ENCODE results near the gene DBH.

Gene DBH

GRCh38 chr9:133627341-133627740 lies 8.8 kb upstream of the DBH start:
- DNase-seq: no peak

DNA sequence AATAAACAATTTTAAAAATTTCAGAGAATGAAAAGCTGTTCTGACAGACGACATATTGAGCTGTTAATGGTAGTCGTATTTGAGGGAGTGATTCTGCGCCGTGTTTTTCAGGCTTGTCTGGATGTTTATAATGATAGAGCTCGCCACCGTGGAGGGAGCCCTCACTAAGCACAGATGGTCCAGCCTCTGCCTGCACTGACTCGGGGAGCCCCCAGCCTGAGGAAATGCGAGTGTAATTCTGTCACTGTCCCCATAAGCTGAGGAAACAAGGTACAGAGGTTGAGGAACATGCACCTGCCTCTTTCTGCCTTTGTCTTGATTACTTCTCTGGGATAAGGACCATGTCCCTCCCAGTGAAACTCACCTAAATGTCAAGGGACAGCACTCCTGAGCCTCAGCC lies 7.4 kb upstream of the DBH start:
- DNase-seq: no peak

- DNase-seq: no peak
These were observed 6.7 kb upstream of the DBH start for GRCh38 chr9:133629221-133630110.

DNA sequence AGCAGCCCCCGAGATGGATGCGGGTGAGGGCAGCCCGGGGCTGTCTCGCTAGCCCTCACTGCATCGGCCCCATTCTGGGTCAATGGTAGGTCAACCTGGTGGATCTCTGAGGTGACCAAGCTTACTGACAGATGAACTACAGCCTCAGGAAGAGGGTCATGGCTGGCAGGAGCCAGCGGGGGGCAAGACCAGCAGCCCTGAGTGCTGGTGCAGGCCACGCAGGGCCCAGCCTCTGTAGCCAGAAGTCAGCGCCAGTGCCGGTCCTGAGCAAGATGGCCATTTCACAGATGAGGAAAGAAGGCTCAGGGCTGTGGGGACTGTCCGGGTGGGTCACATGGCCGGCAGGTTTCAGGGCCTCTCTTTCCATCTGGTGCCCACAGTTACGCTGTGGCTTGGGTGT lies 5.1 kb upstream of the DBH start:
- DNase-seq: no peak

DNA sequence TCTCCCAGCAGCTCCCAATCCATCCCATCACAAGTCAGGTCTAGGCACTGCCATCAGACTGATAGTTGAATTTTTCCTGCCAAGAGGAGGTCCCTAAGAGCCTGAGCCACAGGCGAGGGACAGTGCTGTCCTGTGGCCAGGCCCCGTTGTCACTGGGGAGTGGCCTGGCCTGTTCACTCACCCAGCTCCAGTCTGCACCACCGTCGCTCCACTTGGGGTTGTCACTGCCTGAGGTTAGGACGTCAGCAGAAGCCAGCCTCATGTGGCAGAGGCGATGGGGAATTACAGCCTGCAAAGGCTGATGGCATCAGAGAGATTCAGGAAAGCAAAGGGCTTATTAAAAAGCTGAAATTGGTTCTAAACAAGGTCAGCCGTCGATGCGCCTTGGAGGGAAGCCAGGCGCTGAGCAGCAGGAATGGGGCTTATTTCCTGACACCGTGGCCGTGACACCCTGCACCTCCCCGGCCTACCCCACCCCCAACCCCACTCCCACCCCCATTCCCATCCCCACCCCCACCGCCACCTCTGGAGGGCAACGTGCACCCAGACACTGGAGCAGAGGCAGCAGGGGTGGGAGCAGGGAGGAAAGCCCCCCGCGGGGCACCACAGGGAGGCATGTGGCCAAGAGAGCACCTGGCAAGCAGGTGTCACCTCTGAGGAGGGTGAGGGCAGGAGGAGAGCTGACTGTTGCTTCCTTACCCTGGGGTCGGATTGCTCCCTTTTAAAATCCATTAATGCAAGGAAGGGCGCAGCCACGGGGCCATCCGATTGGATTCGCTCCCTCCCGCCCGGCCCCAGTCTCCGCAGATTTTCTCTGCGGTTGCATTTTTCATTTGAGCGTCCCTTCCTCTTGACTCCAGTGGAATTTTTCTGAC lies 3.1 kb upstream of the DBH start:
- DNase-seq: no peak

DNA sequence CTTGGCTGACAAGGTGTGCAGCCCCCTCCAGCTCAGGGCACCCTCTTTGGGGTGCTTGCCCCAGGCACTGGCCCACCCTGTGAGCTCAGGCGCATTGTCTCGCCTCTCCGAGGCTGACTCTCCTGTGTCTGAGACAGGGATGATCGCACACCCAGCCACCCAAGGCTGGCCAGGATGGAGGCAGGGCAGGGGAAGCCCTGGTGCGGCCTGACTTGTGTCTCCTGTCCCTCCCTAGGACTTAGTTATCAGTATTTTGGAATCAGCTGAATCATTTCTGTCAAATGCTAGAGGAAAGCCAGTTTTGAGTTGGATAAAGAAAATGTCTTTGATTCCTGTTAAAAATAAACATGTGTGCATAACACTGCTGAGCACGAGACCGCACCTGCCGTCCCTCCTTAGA lies 2.5 kb upstream of the DBH start:
- DNase-seq: peak; percentile 40

- no peak for DNase-seq
These were observed 2.0 kb upstream of the DBH start for GRCh38 chr9:133634081-133634691.

GRCh38 chr9:133635098-133635497 lies 1.1 kb upstream of the DBH start:
- no peak for DNase-seq

- no peak for DNase-seq
These were observed 739 bp downstream of the DBH start for GRCh38 chr9:133636902-133637301.

GRCh38 chr9:133637451-133638055 lies 1.4 kb downstream of the DBH start:
- DNase-seq: no peak

DNA sequence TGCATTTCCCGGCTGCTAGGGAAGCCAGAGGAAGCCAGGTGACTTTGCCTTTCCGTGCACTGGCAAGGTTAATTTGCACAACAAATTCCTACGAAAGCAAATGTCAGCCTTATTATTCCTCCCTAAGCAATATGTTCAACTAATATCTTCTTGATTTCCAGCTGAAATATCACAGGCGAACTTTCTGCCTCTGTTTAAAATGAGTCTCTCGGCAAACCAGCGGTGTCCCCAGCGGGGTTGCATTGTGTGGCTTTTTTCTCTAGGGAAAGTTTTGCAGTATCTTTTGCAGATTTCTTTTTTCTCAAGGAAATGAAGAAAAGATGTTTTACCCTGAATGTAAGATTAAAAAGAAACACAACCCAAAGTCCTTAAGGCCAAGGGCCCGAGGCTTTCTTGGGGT lies 1.9 kb downstream of the DBH start:
- DNase-seq: no peak

DNA sequence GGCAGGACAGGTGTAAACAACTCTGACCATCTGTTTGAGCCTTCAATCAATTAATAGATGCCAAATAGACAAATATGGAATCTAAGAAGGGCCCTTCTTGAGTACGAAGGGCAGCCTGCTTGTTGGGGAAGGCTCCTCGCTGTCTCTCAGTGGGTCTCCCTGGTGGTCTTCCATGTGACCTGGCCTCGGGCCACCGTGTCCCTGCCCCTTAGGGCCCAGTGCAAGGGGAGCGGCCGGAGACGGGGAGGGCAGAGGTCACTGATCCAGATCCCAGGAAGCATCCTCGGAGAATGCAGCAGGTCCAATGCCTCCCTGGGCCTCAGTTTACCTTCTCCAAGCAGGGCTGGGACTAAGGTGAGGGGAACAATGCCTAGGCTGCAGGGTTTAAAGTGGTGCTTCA lies 2.5 kb downstream of the DBH start:
- DNase-seq: no peak

DNA sequence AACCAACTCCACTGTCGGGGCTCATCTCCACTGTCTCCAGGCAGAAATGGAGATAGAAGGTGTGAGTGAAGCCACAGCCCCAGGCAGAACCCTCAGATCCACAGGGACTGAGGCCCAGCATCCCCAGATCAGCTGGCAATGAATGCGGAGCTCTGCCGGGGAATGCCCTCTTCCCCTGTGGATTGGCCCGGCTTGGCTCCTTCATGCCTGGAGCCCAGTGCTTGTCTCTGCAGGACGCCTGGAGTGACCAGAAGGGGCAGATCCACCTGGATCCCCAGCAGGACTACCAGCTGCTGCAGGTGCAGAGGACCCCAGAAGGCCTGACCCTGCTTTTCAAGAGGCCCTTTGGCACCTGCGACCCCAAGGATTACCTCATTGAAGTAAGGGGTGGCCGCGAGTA lies 3.5 kb downstream of the DBH start:
- DNase-seq: no peak

- DNase-seq: no peak
These were observed 4.0 kb downstream of the DBH start for GRCh38 chr9:133640160-133640559.

- no peak for DNase-seq
These were observed 4.6 kb downstream of the DBH start for GRCh38 chr9:133640580-133641395.

GRCh38 chr9:133641396-133641655 lies 5.2 kb downstream of the DBH start:
- DNase-seq: no peak

GRCh38 chr9:133641861-133642595 lies 5.9 kb downstream of the DBH start:
- no peak for DNase-seq

DNA sequence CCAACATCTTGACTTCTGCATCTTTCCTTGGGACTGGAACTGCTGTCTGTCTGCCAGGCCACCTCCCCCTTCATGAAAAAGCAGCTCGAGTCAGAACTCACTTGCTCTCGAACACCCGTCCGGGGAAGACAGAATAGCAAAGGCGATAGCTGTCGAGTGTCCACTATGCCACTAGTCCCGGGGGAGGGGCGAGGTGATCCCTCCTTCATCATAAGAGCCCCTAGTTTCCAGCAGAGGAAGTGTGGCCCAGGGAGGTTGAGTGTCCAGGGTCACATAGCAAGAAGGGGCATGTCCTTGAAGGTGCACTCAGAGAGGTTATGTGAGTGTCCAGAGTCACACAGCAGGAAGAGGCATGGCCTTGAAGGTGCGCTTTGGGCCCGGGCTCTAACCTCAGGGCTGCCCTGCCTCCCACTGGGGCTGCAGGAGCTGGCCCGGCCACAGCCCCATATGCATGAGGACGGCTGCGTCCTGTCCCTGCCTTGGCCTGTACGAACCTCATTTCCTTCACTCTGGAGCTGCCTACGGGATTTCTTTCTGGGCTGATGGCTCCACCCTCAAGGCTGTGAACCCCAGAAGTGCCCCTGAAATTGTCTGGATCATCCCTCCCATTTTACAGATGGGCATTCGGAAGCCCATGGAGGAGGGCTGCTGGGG lies 6.7 kb downstream of the DBH start:
- no peak for DNase-seq

- DNase-seq: no peak
These were observed 7.2 kb downstream of the DBH start for GRCh38 chr9:133643362-133643755.

- no peak for DNase-seq
These were observed 8.0 kb downstream of the DBH start for GRCh38 chr9:133643978-133644760.

Data from OCI-M1 (cell line).